Measurements from ENCODE around the gene RRAS2.

The RRAS2 gene

DNA sequence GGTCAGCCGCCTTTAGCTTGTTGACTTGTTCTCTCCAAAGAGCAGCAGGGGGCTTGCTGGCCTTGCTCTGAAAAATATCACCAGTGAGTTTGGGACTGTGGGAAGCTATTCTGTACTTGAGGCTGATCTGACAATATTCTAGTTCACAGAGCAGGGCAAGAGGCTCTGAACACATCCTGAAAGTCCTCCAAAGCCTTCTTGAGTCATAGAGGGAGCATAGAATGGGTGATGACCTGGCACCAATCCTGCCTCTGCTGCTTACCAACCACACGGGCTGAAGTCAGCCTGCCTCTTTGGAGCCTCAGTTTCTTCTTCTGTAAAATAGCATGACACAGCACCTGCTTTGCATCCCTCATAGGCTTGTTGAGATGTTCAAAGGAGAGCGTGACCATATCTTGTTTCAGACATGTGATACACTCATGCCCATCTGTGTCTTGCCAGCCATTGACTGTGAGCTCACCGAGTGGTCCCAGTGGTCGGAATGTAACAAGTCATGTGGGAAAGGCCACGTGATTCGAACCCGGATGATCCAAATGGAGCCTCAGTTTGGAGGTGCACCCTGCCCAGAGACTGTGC lies 96.6 kb downstream of the RRAS2 start:
- ChIA-PET CTCF (interaction anchor here (0.8 kb wide), 1 partner anchor 12 kb away, joined by 4 read pairs; no protein-coding TSS in a partner anchor), POLR2A (no interaction called here)
- no peak for TF ChIP-seq ZIC2 (tag by site-specific recombination; IDR thresholded peaks at IDR 0.05)
- TF ChIP-seq ZNF518A (tag by site-specific recombination; conservative IDR thresholded peaks at IDR 0.05; ENCODE audit: low read depth) = no peak
- no peak for TF ChIP-seq ZNF530 (tag by site-specific recombination; IDR thresholded peaks at IDR 0.05; ENCODE audit: low read depth)
- no peak for TF ChIP-seq FEZF1 (tag by site-specific recombination; IDR thresholded peaks at IDR 0.05)
- no peak for TF ChIP-seq GLIS2 (tag by site-specific recombination; IDR thresholded peaks at IDR 0.05)
- Histone ChIP-seq H3K36me3 (ENCODE audit: control insufficient read depth in 2 of 2, insufficient read depth in 1 of 2, low read length in 2 of 2) (peaks cover 0 to 12% of the 10 kb centered on the region in 2 experiments; a peak in 1 of 3 replicates), H3K27ac (ENCODE audit: extremely low read depth, low read depth, low read length) (no peak overlapping the region), H3K9me3 (ENCODE audit: control insufficient read depth, insufficient read depth, low read depth, low read length) (no peaks in the 10 kb centered on the region), H3K4me1 (ENCODE audit: control insufficient read depth, insufficient read depth, low read length) (no peaks in the 10 kb centered on the region), H3K4me3 (ENCODE audit: low read depth, low read length) (no peak overlapping the region)

DNA sequence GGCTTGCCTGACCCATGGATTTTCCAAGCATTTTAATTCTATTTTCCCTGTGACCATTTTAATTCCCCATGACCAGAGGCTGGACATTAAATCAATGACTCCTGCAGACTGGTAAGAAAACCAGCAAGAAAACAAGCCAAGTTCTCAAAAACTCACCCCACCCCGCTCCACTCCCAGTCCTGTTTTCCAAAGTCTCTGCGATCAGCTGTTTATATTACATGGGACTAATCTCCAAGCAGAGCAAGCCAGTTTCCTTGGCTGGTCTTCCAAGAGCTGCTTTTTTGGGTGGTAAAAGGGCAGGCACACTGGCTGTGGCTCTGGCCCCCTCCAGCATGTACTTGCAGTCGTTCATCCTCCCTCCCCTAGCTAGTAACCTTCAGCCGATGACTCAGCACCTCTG lies 97.9 kb downstream of the RRAS2 start:
- Histone ChIP-seq H3K27ac (ENCODE audit: extremely low read depth, low read depth, low read length) (no peak overlapping the region), H3K9me3 (ENCODE audit: control insufficient read depth, insufficient read depth, low read depth, low read length) (no peaks in the 10 kb centered on the region), H3K36me3 (ENCODE audit: control insufficient read depth in 2 of 2, insufficient read depth in 1 of 2, low read length in 2 of 2) (peaks cover 0 to 12% of the 10 kb centered on the region in 2 experiments; a peak in 1 of 3 replicates), H3K4me1 (ENCODE audit: control insufficient read depth, insufficient read depth, low read length) (no peaks in the 10 kb centered on the region), H3K4me3 (ENCODE audit: low read depth, low read length) (no peak overlapping the region)
- POLR2A ChIA-PET = no interaction called here
- no peak for TF ChIP-seq KLF16 (tag by site-specific recombination; IDR thresholded peaks at IDR 0.05)
- TF ChIP-seq ZNF362 (tag by site-specific recombination; IDR thresholded peaks at IDR 0.05) = no peak
- no peak for TF ChIP-seq ZNF366 (tag by site-specific recombination; conservative IDR thresholded peaks at IDR 0.05)
- TF ChIP-seq ZNF10 (tag by site-specific recombination; IDR thresholded peaks at IDR 0.05) = no peak
- no peak for TF ChIP-seq KLF7 (tag by site-specific recombination; IDR thresholded peaks at IDR 0.05; ENCODE audit: borderline replicate concordance)
- TF ChIP-seq ZSCAN18 (tag by site-specific recombination; IDR thresholded peaks at IDR 0.05) = no peak
- no peak for TF ChIP-seq HOXD13 (CRISPR knock-in tag; IDR thresholded peaks at IDR 0.05; ENCODE audit: borderline replicate concordance)
- no peak for TF ChIP-seq ZNF513 (tag by site-specific recombination; IDR thresholded peaks at IDR 0.05)
- TF ChIP-seq TCF7L2 (IDR thresholded peaks at IDR 0.05; ENCODE audit: borderline replicate concordance, low read depth, low read length) = no peak
- TF ChIP-seq SALL2 (tag by site-specific recombination; IDR thresholded peaks at IDR 0.05; ENCODE audit: borderline replicate concordance) = no peak
- no peak for TF ChIP-seq ZNF510 (tag by site-specific recombination; IDR thresholded peaks at IDR 0.05; ENCODE audit: insufficient replicate concordance)
- TF ChIP-seq KLF1 (tag by site-specific recombination; IDR thresholded peaks at IDR 0.05) = no peak
- TF ChIP-seq ZNF549 (tag by site-specific recombination; IDR thresholded peaks at IDR 0.05) = no peak
- TF ChIP-seq ZNF155 (tag by site-specific recombination; IDR thresholded peaks at IDR 0.05) = no peak
- no peak for TF ChIP-seq ZNF280C (tag by site-specific recombination; IDR thresholded peaks at IDR 0.05)
- no peak for TF ChIP-seq FEZF1 (tag by site-specific recombination; IDR thresholded peaks at IDR 0.05)
- CTCF ChIA-PET = interaction anchor here (0.6 to 1.2 kb wide), 2 partner anchors 40 to 157 kb away, joined by 3 read pairs; no protein-coding TSS in a partner anchor
